PC-3 (cell line): ENCODE data around the gene AGO4. TPM values are rescaled to one million over a fixed set of nuclear protein-coding genes. Genes with fewer than 3 reads are reported as not detected.
"Not testable (repeated sequence)": the region's sequence is repeated elsewhere in the genome, so short reads cannot be mapped to it uniquely, and the experiment has no call there.

Experiments used
- ATAC-seq: fragments of 200-7000 bp; cut with Tn5 transposase; 2 replicates; pipeline ENCODE4 v1.9.1; 2020; ENCODE audit warnings: mild to moderate bottlenecking, moderate library complexity
- BruUV-seq: library from RNA; stranded (reverse); fragments of 400-500 nt; replicated peaks from 2 replicates; lab custom pipeline; 2021; lab: Mats Ljungman, UMichigan
- CTCF ChIA-PET: fragments of 300-600 bp; sonication (Branson Sonifier 250); formaldehyde crosslinking; loops from one replicate; lab custom pipeline; 2022; ENCODE audit warnings: antibody characterized with exemption; lab: Charles Lee
- POLR2A ChIA-PET: fragments of 300-600 bp; sonication (Branson Sonifier 250); formaldehyde crosslinking; loops from one replicate; lab custom pipeline; 2022; ENCODE audit warnings: antibody characterized with exemption; ENCODE audit not compliant: unreplicated experiment; lab: Charles Lee
- DNase-seq: peaks from one replicate; pipeline ENCODE4 v3.0.0-alpha.2; 2015
- H2AFZ ChIP-seq: fragments of 300-600 bp; sonication (generic); 2 replicates; pipeline ENCODE4 v1.6.0; 2016; ENCODE audit warnings: antibody characterized with exemption, low read length
- H3F3A ChIP-seq: fragments of 300-600 bp; sonication (generic); one replicate; pipeline ENCODE4 v1.6.0; 2017; ENCODE audit warnings: antibody characterized with exemption, low read length, control low read depth, mild to moderate bottlenecking; ENCODE audit not compliant: unreplicated experiment
- H3K27ac ChIP-seq: fragments of 300-600 bp; sonication (generic); 2 replicates; pipeline ENCODE4 v1.5.1; 2016; ENCODE audit warnings: mild to moderate bottlenecking, low read length
- H3K27me3 ChIP-seq: fragments of 300-600 bp; sonication (generic); 2 replicates; pipeline ENCODE4 v1.6.1; 2016; ENCODE audit warnings: low read length, mixed read lengths
- H3K36me3 ChIP-seq: fragments of 300-600 bp; sonication (generic); 2 replicates; pipeline ENCODE4 v1.6.1; 2016; ENCODE audit warnings: low read depth, mixed run types, low read length, mixed read lengths
- H3K4me1 ChIP-seq: fragments of 300-600 bp; sonication (generic); 2 replicates; pipeline ENCODE4 v1.5.1; 2016; ENCODE audit warnings: low read length; ENCODE audit not compliant: insufficient read depth
- H3K4me2 ChIP-seq: fragments of 300-600 bp; sonication (generic); 2 replicates; pipeline ENCODE4 v1.6.0; 2016; ENCODE audit warnings: low read length
- H3K4me3 ChIP-seq: fragments of 300-600 bp; sonication (generic); 2 replicates; pipeline ENCODE4 v1.5.1; 2016; ENCODE audit warnings: mild to moderate bottlenecking, low read length, mixed read lengths
- H3K79me2 ChIP-seq: fragments of 300-600 bp; sonication (generic); 2 replicates; pipeline ENCODE4 v1.6.1; 2017; ENCODE audit warnings: low read length, mixed read lengths
- H3K9ac ChIP-seq: fragments of 300-600 bp; sonication (generic); 2 replicates; pipeline ENCODE4 v1.6.0; 2016; ENCODE audit warnings: mild to moderate bottlenecking, low read length
- H3K9me2 ChIP-seq: fragments of 300-600 bp; sonication (generic); replicated peaks from 2 replicates; pipeline ENCODE4 v1.6.1; 2016; ENCODE audit warnings: mixed run types, low read length, mixed read lengths
- H3K9me3 ChIP-seq: fragments of 300-600 bp; sonication (generic); 2 replicates; pipeline ENCODE4 v1.6.1; 2016; ENCODE audit warnings: low read length, mixed read lengths
- H4K20me1 ChIP-seq: fragments of 300-600 bp; sonication (generic); 2 replicates; pipeline ENCODE4 v1.6.1; 2016; ENCODE audit warnings: low read length, mixed read lengths
- CTCF ChIP-seq: fragments of 300-600 bp; sonication (generic); conservative IDR thresholded peaks from 2 replicates; pipeline ENCODE4 v1.5.1; 2017; ENCODE audit warnings: antibody characterized with exemption, low read depth, mild to moderate bottlenecking, low read length
- EZH2 ChIP-seq: fragments of 300-600 bp; sonication (generic); IDR thresholded peaks from one replicate; pipeline ENCODE4 v1.6.1; 2017; ENCODE audit warnings: antibody characterized with exemption, mild to moderate bottlenecking, low read length; ENCODE audit not compliant: unreplicated experiment
- EZH2phosphoT487 ChIP-seq: fragments of 300-600 bp; sonication (generic); IDR thresholded peaks from 2 replicates; pipeline ENCODE4 v1.6.1; 2018; ENCODE audit warnings: mild to moderate bottlenecking, antibody characterized with exemption, low read length, borderline replicate concordance
- intact Hi-C: fragments of 100-400 bp; cut with micrococcal nuclease; formaldehyde crosslinking; loops from 2 replicates; pipeline ENCODE4 v1.9.0; 2023
- total RNA-seq: library from RNA; depleted of rRNA; stranded (reverse); fragments of >200 nt; gene quantifications from 2 replicates; pipeline ENCODE4 v1.2.3, GENCODE V29; 2014

Gene AGO4
- total RNA-seq, 1 experiment from 2014 or later, result 5.9 TPM

GRCh38 chr1:35777109-35777508 lies 30.7 kb upstream of the AGO4 start:
- Histone ChIP-seq H3K27ac (no peak overlapping the region), H4K20me1 (no peaks in the 10 kb centered on the region), H3K79me2 (no peaks in the 10 kb centered on the region), H2AFZ (no peak overlapping the region), H3K9ac (no peak overlapping the region), H3K4me1 (no peaks in the 10 kb centered on the region), H3K9me3 (no peaks in the 10 kb centered on the region), H3F3A (no peaks in the 10 kb centered on the region), H3K4me3 (no peak overlapping the region), H3K27me3 (no peaks in the 10 kb centered on the region), H3K4me2 (no peak overlapping the region), H3K9me2 (no peaks in the 10 kb centered on the region), H3K36me3 (no peaks in the 10 kb centered on the region; the same call in 1 of the 2 replicates)
- ChIA-PET CTCF (no interaction called here), POLR2A (no interaction called here)
- ATAC-seq (no peak), DNase-seq (no peak)
- BruUV-seq, result no TSS peak
- intact Hi-C loops, result no loop called here
- TF ChIP-seq EZH2phosphoT487, result no peak
- no peak for TF ChIP-seq CTCF
- TF ChIP-seq EZH2, result no peak

GRCh38 chr1:35783055-35783583 lies 24.7 kb upstream of the AGO4 start:
- no peak for TF ChIP-seq EZH2
- TF ChIP-seq CTCF, result no peak
- TF ChIP-seq EZH2phosphoT487, result no peak
- no peaks in the 10 kb centered on the region for H3K9me3 ChIP-seq
- no peaks in the 10 kb centered on the region for H3F3A ChIP-seq
- no peak overlapping the region for H3K4me2 ChIP-seq
- intact Hi-C loops, result no loop called here
- no peaks in the 10 kb centered on the region for H3K4me1 ChIP-seq
- no peaks in the 10 kb centered on the region for H3K9me2 ChIP-seq
- no peak overlapping the region for H2AFZ ChIP-seq
- ChIA-PET CTCF (interaction anchor here (0.7 kb wide), 1 partner anchor 8 kb away, joined by 3 read pairs; no protein-coding TSS in a partner anchor), POLR2A (no interaction called here)
- no peaks in the 10 kb centered on the region for H3K36me3 ChIP-seq
- no peaks in the 10 kb centered on the region for H3K27me3 ChIP-seq
- BruUV-seq, result no TSS peak
- no peak overlapping the region for H3K27ac ChIP-seq
- no peak for DNase-seq
- no peak overlapping the region for H3K4me3 ChIP-seq
- ATAC-seq, result no peak
- no peaks in the 10 kb centered on the region for H3K79me2 ChIP-seq
- no peaks in the 10 kb centered on the region for H4K20me1 ChIP-seq
- H3K9ac ChIP-seq, result no peak overlapping the region

- H4K20me1 ChIP-seq, CTCF ChIA-PET, H3K27ac ChIP-seq, H3K4me2 ChIP-seq, H3K79me2 ChIP-seq, intact Hi-C loops, H3K9ac ChIP-seq, H3K4me1 ChIP-seq, BruUV-seq, H3K27me3 ChIP-seq, H3K9me2 ChIP-seq, H3K4me3 ChIP-seq, DNase-seq, ATAC-seq, H3K36me3 ChIP-seq, POLR2A ChIA-PET, H2AFZ ChIP-seq, H3F3A ChIP-seq, H3K9me3 ChIP-seq: not testable (repeated sequence)
Observed at GRCh38 chr1:35784364-35784763, 23.5 kb upstream of the AGO4 start.
